SU-DHL-6 (cell line): Measurements from ENCODE around the gene AHCY.
"Not testable (repeated sequence)": the region's sequence is repeated elsewhere in the genome, so short reads cannot be mapped to it uniquely, and the experiment has no call there.

Source experiments
- H2AFZ ChIP-seq: fragments of 200-600 bp; sonication (generic); 2 replicates; pipeline ENCODE4 v1.6.1; 2014; ENCODE audit warnings: low read depth, mild to moderate bottlenecking, moderate library complexity, mixed read lengths, antibody characterized with exemption, low read length; ENCODE audit not compliant: severe bottlenecking
- H3F3A ChIP-seq: fragments of 200-600 bp; shearing (Covaris generic); 2 replicates; pipeline ENCODE4 v1.6.0; 2016; ENCODE audit warnings: antibody characterized with exemption, mild to moderate bottlenecking; ENCODE audit not compliant: insufficient read depth
- H3K27ac ChIP-seq: fragments of 200-600 bp; sonication (generic); 2 replicates; pipeline ENCODE4 v1.5.1; 2016; ENCODE audit warnings: low read depth, mild to moderate bottlenecking, low read length, moderate library complexity, mixed read lengths
- H3K27me3 ChIP-seq: fragments of 200-600 bp; sonication (generic), shearing (Covaris generic); 2 replicates; pipeline ENCODE4 v1.6.0; 2014; ENCODE audit warnings: mild to moderate bottlenecking, low read length
- H3K36me3 ChIP-seq: fragments of 200-600 bp; sonication (generic); 2 replicates; pipeline ENCODE4 v1.6.1; 2014; ENCODE audit warnings: mild to moderate bottlenecking, low read length, mixed read lengths
- H3K4me2 ChIP-seq: fragments of 300-600, 200-600 bp; shearing (Covaris generic), sonication (generic); 2 replicates; pipeline ENCODE4 v1.6.0; 2014; ENCODE audit warnings: low read length, low read depth, mild to moderate bottlenecking; ENCODE audit not compliant: poor library complexity, severe bottlenecking
- H3K4me3 ChIP-seq: fragments of 200-600 bp; sonication (generic); 2 replicates; pipeline ENCODE4 v1.5.1; 2014; ENCODE audit warnings: antibody characterized with exemption, low read length, mild to moderate bottlenecking, mixed read lengths; ENCODE audit not compliant: insufficient read depth, poor library complexity, severe bottlenecking
- H3K79me2 ChIP-seq: fragments of 200-600 bp; sonication (generic); 2 replicates; pipeline ENCODE4 v1.6.1; 2014; ENCODE audit warnings: mild to moderate bottlenecking, low read length, moderate library complexity; ENCODE audit not compliant: insufficient read depth
- H3K9ac ChIP-seq: fragments of 200-600 bp; sonication (generic); 2 replicates; pipeline ENCODE4 v1.7.0; 2014; ENCODE audit warnings: mild to moderate bottlenecking, low read length
- H3K9me2 ChIP-seq: fragments of 200-600 bp; sonication (generic); replicated peaks from 2 replicates; pipeline ENCODE4 v1.6.1; 2014; ENCODE audit warnings: low read length; ENCODE audit not compliant: insufficient read depth
- H3K9me3 ChIP-seq: fragments of 200-600 bp; sonication (generic); 2 replicates; pipeline ENCODE4 v1.6.1; 2014; ENCODE audit warnings: low read length, mixed read lengths; ENCODE audit not compliant: insufficient read depth
- H4K20me1 ChIP-seq: fragments of 200-600 bp; sonication (generic); 2 replicates; pipeline ENCODE4 v1.6.1; 2014; ENCODE audit warnings: low read depth, mild to moderate bottlenecking, antibody characterized with exemption, low read length, moderate library complexity, mixed read lengths
- CTCF ChIP-seq: fragments of 200-600 bp; sonication (generic); IDR thresholded peaks from one replicate; pipeline ENCODE4 v1.5.1; 2017; ENCODE audit warnings: antibody characterized with exemption, mild to moderate bottlenecking, low read length, moderate library complexity; ENCODE audit not compliant: insufficient read depth, poor library complexity, severe bottlenecking
- EZH2phosphoT487 ChIP-seq: fragments of 200-600 bp; sonication (generic), shearing (Covaris generic); conservative IDR thresholded peaks from 2 replicates; pipeline ENCODE4 v1.6.1; 2018; ENCODE audit warnings: mild to moderate bottlenecking, antibody characterized with exemption, low read length, moderate library complexity, mixed read lengths

Gene AHCY

DNA sequence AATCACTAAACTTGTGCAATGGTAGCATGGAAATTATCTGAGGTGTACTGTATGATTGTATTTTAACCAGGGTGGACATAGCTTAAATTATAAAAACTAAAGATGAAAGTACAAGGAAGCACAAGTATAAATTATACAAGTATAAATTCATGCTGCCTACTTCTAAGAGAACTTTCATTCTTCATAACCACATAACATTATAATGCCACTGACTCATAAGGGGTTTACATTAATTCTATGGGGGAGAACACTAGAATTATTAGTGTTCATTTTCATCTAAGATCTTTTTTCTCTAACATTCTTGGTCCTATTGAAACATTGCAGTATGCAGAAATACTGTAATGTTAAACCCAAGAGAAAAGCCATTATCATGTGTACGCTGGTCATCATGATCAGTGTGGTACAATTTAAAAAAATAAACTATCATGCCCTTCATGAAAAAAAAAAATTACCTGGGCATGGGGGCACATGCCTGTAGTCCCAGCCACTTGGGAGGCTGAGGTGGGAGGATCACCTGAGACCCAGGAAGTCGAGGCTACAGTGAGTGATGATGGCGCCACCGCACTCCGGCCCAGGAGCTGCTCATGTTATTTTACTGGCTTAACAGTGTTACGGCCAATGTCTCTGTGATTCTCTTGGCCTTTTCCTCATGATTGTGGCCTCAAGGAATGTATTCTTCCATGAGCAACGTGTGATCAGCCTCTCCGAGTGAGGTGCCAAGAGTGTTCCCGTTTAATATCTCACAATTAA lies 25.9 kb upstream of the AHCY start:
- Histone ChIP-seq H3K9me3 (no peaks in the 10 kb centered on the region), H4K20me1 (no peaks in the 10 kb centered on the region)

GRCh38 chr20:34328207-34328606 lies 25.1 kb upstream of the AHCY start:
- H3K9me3 ChIP-seq, H3K9ac ChIP-seq, H4K20me1 ChIP-seq, H3F3A ChIP-seq, H3K27me3 ChIP-seq, H2AFZ ChIP-seq, H3K9me2 ChIP-seq, H3K36me3 ChIP-seq, H3K4me3 ChIP-seq, H3K79me2 ChIP-seq, H3K27ac ChIP-seq, H3K4me2 ChIP-seq: not testable (repeated sequence)

More for the DNA sequence above, 25.9 kb upstream of the AHCY start:
- Histone ChIP-seq H2AFZ (no peak overlapping the region), H3K79me2 (no peaks in the 10 kb centered on the region), H3F3A (no peaks in the 10 kb centered on the region), H3K9me2 (no peaks in the 10 kb centered on the region), H3K27ac (no peak overlapping the region), H3K4me2 (no peak overlapping the region), H3K36me3 (no peaks in the 10 kb centered on the region), H3K27me3 (no peaks in the 10 kb centered on the region), H3K4me3 (no peak overlapping the region), H3K9ac (no peak overlapping the region)
- TF ChIP-seq EZH2phosphoT487 (no peak), CTCF (no peak)

DNA sequence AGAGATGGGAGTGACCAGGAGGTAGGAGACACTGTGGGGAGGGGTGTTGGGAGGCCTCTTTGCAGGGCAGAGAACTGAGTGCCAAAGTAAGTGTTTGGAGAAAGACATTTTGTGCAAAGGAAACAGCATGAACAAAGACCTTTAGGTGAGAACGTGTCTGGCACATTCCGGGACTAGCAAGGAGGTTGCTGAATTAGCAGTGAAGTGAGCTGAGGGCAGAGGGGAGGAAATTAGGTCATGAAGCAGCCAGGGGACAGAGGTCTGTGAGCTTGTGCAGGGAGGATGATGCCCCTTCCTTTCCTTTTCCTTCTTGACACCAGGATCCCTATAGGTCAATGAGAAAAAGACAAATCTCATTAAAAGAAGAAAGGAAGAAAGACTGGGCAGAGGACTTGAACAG lies 21.4 kb upstream of the AHCY start:
- no peaks in the 10 kb centered on the region for H3K27me3 ChIP-seq
- H3F3A ChIP-seq = no peaks in the 10 kb centered on the region
- H3K36me3 ChIP-seq = no peaks in the 10 kb centered on the region
- H3K4me3 ChIP-seq = no peak overlapping the region
- no peaks in the 10 kb centered on the region for H3K9me2 ChIP-seq
- no peak overlapping the region for H3K27ac ChIP-seq
- H3K4me2 ChIP-seq = no peak overlapping the region
- H3K79me2 ChIP-seq = no peaks in the 10 kb centered on the region
- TF ChIP-seq EZH2phosphoT487 (no peak), CTCF (no peak)
- no peaks in the 10 kb centered on the region for H4K20me1 ChIP-seq
- H2AFZ ChIP-seq = no peak overlapping the region
- H3K9ac ChIP-seq = no peak overlapping the region
- H3K9me3 ChIP-seq = no peaks in the 10 kb centered on the region

DNA sequence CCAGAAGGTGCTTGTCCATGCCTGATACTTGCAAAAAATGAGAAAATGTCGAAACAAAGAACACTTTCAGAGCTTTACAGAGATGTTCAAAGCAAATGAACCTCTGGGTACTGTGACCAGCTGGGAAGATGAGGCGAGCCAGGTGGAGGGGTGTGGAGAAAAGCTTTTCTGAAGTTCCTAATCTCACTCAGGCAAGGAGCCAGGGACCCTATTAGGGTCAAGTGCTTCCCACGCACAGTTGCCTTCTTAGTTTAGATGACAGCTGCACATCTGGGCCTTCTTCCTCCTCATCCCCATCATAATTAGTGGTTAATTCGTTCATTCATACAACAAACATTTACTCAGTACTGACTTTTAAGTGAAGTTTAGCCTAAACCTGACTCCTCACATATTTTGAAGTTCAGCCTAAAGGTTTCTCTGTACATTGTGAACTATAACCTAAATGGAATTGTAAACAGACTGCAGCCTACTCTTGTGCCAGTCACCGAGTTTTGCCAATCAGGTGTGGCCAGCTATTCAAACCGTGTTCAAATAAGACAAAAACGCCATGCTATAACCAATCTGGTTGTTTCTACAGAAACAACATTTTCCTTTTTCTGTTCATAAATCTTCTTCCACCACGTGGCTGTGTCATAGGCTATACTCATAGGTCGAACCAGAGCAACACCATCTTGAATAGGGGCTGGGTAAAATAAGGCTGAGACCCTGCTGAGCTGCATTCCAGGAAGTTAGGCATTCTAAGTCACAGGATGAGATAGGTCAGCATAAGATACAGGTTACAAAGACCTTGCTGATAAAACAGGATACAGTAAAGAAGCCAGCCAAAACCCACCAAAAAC lies 19.3 kb upstream of the AHCY start:
- H3F3A ChIP-seq = no peaks in the 10 kb centered on the region
- no peaks in the 10 kb centered on the region for H3K9me2 ChIP-seq
- no peaks in the 10 kb centered on the region for H3K79me2 ChIP-seq
- H3K4me3 ChIP-seq = no peak overlapping the region
- no peak overlapping the region for H2AFZ ChIP-seq
- H3K27me3 ChIP-seq = no peaks in the 10 kb centered on the region
- no peak overlapping the region for H3K9ac ChIP-seq
- H4K20me1 ChIP-seq = no peaks in the 10 kb centered on the region
- TF ChIP-seq CTCF (no peak), EZH2phosphoT487 (no peak)
- no peak overlapping the region for H3K4me2 ChIP-seq
- no peaks in the 10 kb centered on the region for H3K36me3 ChIP-seq
- H3K27ac ChIP-seq = no peak overlapping the region
- H3K9me3 ChIP-seq = no peaks in the 10 kb centered on the region
